Middle frontal gyrus (tissue), 1 donor: ENCODE measurements around the gene ANK3.
A peak's percentile ranks its signal among the peaks of the same experiment; 100 is the strongest.

ENCODE experiments used
- DNase-seq: peaks from one replicate; pipeline ENCODE4 v3.0.0-alpha.2; 2015; ENCODE audit warnings: low spot score; ENCODE audit errors: extremely low spot score

ANK3 gene

DNA sequence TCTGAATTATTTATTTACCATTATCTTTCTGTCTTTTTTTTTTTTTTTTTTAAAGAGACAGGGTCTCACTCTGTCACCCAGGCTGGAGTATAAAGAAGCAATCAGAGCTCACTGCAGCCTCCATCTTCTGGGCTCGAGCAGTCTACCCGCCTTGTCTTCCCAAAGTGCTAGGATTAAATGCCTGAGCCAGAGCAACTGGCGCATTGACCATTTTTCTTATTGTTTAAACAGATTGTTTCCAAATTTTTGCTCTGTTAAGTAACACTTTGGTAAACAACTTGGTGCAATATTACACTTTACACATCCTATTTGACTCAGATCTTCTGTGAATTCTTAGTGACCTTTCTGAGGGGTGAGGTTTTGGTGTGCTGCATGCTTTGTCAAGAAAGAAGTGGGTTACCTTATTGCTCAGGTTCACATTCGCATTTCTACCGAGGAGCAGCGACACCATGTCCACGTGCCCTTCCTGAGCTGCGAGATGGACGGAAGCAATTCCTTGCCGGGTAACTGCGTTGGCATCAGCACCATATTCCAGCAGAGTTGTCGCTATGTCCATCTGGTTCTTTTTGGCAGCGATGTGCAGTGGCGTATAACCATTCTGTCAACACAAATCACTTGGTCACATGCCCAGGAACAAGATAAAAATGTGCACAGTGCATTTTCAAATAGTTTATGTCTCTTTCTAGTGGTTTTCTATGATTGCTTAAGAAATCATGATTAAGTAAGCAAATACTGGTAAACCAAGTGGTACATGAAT, 203.2 kb downstream of the ANK3 start:
- DNase-seq = peak; percentile 63

DNA sequence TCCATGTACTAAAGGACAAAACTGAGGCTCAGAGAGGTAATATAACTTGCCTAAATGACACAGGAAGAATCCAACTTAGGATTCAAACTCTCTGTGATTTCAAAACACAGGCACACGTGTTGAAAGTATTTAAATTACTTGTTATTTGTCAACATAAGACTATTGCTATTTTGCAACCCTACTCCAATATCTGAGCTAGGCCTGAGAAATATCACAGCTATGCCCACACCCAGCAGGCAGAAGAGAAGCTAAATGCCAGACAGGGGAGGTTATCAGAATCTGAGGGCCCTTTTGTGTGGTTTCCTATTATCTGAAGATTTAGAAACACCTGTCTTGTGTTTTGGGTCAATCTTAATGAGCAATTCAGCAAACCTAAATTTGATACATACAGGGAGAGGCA, 204.3 kb downstream of the ANK3 start:
- no peak for DNase-seq

DNA sequence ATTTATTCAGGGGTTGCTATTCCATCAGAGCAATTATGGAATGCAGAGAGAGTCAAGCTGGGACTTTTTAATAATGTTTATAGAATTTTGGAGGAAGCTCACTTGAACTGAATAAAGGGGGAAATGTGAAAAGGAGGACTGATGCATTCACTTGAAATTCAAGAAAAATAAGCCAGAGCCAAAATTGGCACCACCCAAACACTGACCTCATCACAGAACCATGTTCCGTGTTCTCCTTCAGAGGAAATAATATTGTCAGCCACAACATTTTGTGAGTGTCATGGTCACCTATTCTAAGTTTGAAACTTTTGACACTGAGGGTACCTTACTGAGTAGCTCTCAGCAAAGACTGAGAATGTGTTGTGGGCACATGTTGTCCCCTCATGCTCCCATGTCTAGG, 207.0 kb downstream of the ANK3 start:
- DNase-seq = no peak

DNA sequence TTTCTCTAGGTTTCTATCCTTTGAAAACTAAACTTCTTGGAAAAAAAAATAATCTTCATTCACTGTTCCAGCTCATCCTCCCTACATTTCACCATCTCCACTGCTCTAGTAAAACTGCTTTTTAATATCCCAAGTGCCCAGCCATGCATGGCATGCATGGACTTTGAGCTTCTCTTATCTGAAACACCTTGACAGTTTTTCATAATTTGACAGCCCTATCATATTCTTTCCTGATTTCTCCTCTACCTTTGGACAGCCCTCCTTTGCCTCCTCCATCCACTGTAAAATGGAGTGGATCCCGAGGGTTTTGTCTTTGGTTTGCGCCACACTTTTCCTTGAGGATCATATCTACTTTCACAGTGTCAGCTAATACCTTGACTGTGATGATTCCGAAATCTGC, 212.8 kb downstream of the ANK3 start:
- no peak for DNase-seq

DNA sequence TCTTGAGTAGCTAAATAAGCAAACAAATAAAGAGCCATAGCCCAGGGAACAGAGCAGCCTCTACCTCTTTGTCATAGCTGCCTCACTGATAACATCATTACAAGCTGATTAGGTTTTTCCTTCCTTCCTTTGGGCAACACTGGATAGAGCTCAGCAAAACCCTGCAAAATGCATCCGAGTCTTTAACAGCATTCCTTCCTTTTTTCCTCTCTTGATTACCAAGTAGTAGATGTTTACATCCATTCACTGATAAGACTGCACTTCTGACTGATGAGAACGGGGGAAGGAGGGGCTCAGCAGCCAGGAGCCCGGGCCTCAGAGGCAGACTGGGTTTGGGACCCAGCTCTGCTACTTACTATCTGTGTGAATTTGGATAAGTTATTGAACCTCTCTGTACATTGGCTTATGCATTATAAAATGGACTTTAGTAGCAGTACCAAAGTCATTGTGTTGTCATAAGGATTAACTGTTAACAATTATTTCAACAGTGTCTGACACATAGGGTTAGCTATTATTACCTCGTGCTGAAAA, 214.2 kb downstream of the ANK3 start:
- DNase-seq = no peak

DNA sequence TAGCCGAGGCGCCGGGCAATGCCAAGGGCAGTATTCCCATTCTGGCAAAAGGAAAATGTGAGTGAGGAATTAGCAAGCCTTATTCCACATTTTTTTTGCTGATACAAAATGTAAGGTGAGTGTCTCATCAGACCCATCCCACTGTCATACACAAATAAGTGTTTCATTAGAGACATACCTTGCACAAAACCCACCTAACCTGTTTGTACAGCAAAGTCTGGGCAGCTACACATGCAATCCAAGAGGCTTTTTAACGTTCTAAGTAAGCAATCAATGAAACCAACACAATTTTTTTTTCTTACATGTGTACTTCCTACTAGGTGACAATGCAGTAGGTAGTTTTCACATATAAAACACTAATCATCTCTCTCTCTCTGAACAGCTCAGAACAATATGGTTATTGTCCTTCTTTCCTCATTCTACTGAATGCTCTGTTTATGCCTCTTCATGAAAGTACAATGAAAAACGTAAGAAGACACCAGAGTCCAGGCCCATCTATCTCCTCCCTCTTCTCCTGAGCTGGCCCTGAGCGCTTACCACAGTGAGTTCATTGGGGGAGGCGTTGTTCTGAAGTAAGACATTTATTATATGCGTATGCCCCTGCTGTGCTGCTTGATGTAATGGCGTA, 217.2 kb downstream of the ANK3 start:
- no peak for DNase-seq

DNA sequence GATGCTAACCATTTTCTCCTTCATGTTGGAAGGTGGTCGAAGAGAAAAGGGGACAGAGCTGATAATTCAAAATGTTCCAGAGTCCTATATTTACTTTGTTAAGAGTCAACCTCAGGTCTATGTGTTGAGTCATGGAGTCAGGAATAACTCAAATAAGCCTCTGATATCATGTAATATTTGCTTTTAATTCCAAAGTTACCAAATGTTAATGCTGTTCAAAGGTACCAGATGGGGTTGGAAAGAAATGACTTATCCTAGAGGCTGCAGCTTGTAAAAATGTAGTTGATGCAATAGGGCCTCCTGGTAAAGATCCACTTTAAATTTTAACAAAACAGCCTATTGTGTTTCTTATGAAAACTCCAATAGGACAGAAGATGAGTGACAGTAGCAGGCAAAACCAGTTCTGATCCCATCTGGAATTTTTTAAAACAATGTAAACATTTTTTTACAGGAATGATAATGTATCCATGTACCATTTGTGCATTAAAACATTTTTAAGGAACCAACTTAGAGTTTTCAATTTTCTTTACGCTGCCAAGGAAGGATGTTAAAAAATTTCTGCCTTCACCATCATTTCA, 218.2 kb downstream of the ANK3 start:
- DNase-seq = no peak

DNA sequence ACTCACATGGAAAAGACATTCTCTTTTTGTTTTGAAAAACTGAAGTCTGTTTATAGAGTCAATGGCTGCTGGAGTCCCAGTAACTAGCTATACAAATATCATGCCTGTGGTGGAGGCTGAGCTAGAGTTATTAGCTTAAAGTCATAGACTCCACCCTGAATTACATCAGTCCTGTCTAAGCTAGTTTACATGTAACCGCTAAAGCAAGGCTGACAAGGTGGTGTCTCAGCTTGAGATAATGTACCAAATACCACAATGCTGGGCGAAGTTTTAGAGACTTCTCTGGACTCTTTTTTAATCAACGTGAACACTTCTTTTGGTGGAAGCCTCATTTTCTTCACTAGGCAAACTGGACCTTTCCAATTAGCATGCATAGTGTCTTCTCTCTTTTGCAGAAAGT, 219.4 kb downstream of the ANK3 start:
- no peak for DNase-seq

DNA sequence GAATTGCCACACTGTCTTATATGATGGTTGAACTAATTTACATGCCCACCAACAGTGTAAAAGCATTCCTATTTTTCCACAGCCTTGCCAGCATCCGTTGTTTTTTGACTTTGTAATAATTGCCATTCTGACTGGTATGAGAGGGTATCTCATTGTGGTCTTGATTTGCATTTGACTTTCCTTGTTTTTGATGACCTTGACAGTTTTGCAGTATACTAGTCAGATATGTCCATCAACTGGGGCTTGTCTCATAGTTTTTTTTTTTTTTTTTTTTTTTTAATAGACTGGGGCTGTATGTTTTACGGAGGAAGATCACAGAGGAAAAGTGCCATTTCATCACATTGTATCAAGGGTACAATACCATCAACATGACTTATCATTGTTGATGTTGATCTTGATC, 220.6 kb downstream of the ANK3 start:
- DNase-seq = no peak

DNA sequence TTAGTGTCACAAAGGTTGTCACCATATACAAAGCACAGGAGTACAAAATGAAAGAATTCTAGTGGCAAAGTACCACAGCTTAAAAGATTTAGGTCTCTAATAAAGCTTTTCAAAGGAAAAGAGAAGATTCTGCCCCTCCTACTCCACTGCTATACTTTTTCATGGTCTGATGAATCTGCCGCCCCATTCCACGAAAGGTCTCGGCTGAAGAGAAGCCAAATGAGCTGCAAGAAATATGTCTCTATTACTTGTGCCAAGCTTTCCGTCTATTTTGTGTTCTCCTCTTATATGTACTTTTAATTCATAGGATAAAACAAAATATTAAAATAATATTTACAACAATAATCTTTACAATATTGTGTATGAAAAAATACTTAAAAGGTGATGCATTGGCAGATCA, 222.6 kb downstream of the ANK3 start:
- no peak for DNase-seq

DNA sequence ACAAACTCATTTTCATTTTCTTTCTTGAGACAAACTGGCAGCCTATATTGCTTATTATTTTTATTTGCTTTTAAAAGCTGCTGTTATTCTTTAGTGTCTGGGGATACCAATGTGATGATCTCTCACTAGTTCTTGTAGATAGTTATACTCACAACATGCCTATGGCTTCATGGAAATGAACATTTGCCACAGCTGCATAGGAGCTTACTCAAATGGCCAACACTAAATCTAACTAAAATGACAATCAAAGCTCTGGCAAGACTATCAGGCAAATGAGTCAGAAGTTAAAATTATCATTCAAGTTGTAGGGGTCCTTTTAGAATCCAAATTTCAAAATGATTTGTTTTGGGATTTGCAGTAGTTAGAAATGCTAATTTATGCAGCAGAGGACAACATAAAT, 225.9 kb downstream of the ANK3 start:
- no peak for DNase-seq

DNA sequence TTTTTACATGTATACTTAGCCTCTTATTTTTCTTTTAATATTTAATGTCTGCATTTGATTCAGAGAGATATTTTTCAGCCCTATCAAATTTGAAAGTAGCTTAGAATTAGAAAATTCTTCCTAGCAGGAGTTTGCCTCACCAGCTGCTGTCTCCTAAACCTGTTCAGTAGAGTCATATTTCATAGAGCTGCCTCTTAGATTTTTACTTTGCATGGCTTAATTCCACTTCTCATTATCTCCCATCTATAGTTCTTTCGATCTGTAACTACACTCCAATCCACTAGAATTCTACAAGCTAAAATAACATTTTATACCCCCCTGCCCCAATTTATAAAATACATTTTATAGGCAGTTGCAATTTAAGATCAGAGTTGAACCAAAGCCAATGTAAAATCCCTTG, 227.0 kb downstream of the ANK3 start:
- DNase-seq = no peak

DNA sequence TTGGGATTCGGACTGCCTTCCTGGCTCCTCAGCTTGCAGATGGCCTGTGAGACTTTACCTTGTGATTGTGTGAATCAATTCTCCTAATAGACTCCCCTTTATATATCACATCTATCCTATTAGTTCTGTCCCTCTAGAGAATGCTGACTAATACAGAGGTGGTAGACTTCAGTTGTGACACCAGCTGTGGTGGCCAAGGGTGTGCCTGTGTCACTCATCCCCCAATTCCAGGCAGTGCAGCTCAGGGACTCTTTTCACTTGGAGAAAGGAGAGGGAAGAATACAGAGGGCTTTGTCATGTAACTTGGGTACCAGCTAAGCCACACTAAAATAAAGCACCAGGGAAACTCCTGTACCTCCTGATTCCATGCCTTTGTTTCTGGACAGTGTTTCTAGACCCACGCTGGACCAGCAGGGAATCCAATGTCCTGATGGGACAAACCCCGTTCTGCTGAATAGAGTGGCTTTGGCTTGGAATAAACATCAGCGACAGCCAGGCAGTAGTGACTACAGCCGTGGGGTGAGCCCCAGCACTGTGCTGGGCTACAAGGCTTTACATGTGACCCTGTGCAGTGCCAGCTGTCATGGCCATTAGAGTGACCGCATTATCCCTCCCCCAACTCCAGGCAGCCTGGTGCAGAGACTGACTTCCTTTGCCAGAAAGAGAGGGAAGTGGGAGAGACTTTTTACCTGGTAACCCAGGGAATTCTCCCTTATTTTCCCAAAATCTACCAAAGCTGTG, 233.6 kb downstream of the ANK3 start:
- DNase-seq = no peak

DNA sequence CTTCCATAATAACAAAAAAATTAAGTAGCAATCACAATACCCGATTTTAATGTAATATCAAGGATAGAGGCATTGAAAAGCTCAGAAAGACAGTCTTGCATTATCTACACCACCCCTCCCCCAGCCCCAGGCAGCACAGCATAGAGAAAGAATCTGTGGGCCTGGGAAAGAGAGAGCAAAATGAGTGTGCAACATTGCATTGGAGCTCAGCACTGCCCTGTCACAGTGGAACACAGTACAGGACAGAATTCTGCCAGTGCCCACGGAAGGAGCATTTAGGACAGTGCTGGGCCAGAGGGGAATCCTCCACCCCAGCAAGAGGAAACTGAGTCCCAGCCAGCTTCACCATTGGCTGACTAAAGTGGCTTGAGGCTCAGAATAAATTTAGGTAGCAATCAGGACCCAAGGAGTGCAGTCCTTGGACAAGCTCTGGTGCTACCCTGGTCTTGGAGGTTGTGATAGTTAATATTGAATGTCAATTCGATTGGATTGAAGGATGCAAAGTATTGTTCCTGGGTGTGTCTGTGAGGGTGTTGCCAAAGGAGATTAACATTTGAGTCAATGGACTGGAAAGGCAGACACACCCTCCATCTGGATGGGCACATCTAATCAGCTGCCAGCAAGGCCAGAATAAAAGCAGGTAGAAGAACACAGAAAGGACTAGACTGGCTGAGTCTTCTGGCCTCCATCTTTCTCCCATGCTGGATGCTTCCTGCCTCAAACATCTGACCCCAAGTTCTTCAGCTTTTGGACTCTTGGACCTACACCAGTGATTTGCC, 234.4 kb downstream of the ANK3 start:
- no peak for DNase-seq

DNA sequence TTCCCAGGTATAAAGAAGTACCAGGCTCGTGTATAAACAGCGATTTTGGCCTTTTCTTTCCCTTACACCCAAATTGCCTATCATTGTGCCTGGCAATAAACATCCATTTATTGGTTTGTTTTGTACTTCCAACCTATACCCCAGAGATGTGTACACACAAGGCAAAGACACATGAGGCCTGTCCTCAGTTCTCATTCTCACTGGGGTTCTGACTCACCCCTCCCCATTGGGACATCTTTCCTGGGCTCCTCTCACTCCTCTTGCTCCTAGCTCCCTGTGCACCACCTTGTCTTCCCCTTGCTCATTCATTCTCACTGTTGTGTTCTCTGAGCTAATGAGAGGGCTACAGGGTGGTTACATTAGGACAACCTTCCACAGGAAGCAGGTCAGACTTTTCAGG, 240.7 kb downstream of the ANK3 start:
- DNase-seq = no peak

DNA sequence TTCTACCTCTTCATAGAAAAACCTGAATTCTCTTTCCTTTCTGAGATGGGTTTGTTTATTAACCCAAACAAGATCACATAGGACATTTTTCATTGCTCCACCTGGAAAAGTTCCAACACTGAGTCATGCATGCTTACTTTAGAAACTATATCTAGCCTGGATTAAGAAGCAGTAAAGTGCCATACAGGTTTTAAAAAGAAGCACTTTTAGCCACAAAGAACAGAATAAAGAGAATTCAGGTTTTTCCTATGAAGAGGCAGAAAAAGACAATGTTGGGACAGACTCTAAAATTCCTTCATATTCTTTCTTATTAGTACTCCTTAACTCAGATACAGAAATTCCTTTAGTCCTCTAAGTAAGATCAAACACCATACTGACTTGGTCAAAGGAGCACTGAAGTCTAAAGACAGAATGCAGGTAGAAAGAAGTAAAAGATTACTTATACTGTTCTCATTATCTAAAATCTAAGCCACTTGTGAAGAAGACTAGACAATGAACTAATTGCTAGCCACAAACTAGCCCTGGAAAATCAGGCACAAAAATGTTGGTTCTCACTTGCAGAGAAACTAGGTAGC, 241.3 kb downstream of the ANK3 start:
- no peak for DNase-seq

DNA sequence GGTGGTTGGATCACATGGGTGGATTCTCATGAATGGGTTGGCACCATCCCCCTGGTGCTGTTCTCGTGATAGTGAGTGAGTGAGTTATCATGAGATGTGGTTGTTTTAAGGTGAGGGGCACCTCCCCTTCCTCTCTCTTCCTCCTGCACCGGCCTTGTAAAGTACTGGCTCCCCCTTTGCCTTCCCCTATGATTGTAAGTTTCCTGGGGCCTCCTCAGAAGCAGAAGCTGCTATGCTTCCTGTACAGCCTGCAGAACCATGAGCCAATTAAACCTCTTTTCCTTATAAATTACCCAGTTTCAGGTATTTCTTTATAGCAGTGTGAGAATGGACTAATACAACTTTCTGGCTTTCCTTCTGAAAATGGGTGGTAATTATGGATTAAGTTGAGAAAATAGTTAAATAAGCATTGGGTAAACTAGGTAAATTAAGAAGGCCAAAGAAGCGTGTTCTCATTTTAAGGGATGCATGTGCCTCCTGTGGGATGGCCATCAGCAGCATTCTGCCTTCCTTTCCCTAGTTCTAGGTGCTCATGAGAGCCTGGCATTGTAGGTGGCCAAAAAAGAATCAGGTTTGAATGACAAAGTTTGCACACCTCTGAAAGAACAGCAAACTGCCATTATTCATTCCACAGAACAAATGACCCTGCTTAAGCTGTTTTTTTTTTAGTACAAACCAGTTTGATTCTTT, 242.0 kb downstream of the ANK3 start:
- DNase-seq = no peak

DNA sequence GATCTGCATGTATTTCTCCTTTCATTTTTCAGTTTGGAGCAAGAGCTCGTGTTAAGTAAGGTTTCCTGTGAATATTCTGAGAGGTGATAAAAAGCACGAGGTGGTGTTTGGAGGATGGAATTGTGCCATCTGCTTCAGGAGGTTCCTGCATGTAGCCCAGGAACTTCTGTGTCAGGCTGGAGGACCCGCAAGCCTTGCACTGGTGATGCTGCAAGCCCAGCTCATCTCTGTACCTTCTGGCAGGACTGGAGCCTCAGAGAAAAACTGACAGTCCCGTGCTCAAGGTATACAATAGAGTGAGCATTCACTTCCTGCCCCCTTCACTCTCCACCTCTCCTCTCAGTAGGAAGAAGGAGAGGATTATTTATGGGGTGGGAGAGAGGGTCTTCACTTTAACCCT, 242.7 kb downstream of the ANK3 start:
- no peak for DNase-seq

DNA sequence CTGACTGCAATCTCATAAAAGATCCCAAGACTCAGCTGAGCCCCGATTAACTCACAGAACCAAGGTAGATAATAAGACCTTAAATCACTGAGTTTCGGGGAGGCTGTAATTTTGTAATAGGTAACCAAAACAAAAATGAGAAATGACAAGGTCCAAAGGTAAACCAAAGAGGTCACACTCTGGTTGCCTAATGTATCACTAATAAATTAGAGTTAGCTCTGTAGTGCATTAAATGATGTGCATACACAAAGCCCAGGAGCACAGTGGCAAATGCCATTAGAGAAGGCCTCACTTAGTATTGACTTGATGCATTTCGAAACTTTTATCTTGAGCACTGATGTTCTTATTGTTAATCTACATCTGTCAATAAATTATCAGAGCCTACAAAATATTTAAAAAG, 245.6 kb downstream of the ANK3 start:
- DNase-seq = no peak

DNA sequence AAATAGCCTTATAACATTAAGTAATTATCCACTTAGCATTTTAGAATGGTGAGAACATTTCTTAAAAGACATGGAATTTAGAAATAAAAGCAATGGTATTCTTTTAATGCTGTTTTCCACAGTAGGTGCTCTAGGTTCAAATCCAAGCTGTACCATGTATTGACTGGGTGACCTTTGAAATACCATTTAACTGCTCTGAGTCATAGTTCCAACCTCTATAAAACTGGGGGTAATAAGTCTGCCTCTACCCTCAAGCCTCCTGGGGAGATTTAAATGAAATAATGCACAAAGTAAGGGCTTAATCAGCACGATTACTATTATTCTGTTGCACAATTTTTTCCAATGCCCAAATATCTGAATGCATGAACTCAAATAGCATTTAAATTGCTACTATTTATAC, 246.9 kb downstream of the ANK3 start:
- DNase-seq = no peak
